NB4 (cell line): ENCODE data around the gene FKRP.
"Not testable (repeated sequence)": the region's sequence is repeated elsewhere in the genome, so short reads cannot be mapped to it uniquely, and the experiment has no call there.

Source experiments
- DNase-seq: peaks from one replicate; pipeline ENCODE4 v3.0.0; 2010; ENCODE audit warnings: low read depth
- H3K4me3 ChIP-seq: one replicate; pipeline ENCODE4 v1.5.1; 2011; ENCODE audit warnings: mild to moderate bottlenecking, low read depth, low read length, moderate library complexity
- CTCF ChIP-seq: IDR thresholded peaks from one replicate; pipeline ENCODE4 v1.5.1; 2012; ENCODE audit warnings: low read depth, low read length
- MAX ChIP-seq: IDR thresholded peaks from 2 replicates; pipeline ENCODE4 v1.6.1; 2011; ENCODE audit warnings: low read depth, low read length
- MYC ChIP-seq: IDR thresholded peaks from 2 replicates; pipeline ENCODE4 v1.6.1; 2011; ENCODE audit warnings: low read depth, low read length
- POLR2A ChIP-seq: IDR thresholded peaks from 2 replicates; pipeline ENCODE4 v1.6.1; 2011; ENCODE audit warnings: mild to moderate bottlenecking; ENCODE audit not compliant: insufficient read length; ENCODE audit errors: extremely low read depth

The FKRP gene

GRCh38 chr19:46704379-46705076, 41.3 kb upstream of the FKRP start:
- peak; percentile 88 for DNase-seq
- no peak overlapping the region for H3K4me3 ChIP-seq
- TF ChIP-seq MAX (peak; percentile 51), MYC (no peak), CTCF (peak; percentile 100)

- peak; percentile 43 for DNase-seq
Measured at GRCh38 chr19:46710687-46711086, 35.2 kb upstream of the FKRP start.

GRCh38 chr19:46712768-46713338, 33.0 kb upstream of the FKRP start:
- H3K4me3 ChIP-seq, DNase-seq: not testable (repeated sequence)

More at GRCh38 chr19:46710687-46711086, 35.2 kb upstream of the FKRP start:
- H3K4me3 ChIP-seq: no peak overlapping the region
- no peak for TF ChIP-seq CTCF
- no peak for TF ChIP-seq POLR2A
- TF ChIP-seq MAX: no peak
- TF ChIP-seq MYC: no peak

GRCh38 chr19:46713781-46714443, 31.9 kb upstream of the FKRP start:
- TF ChIP-seq CTCF (no peak), POLR2A (no peak)
- no peak for DNase-seq
- no peak overlapping the region for H3K4me3 ChIP-seq

GRCh38 chr19:46714444-46715106, 31.3 kb upstream of the FKRP start:
- no peak for TF ChIP-seq POLR2A
- TF ChIP-seq MAX: no peak
- TF ChIP-seq CTCF: no peak
- TF ChIP-seq MYC: no peak
- H3K4me3 ChIP-seq: peak overlapping the region; percentile 91
- no peak for DNase-seq

- peak overlapping the region; percentile 91 for H3K4me3 ChIP-seq
- no peak for DNase-seq
- TF ChIP-seq MYC (no peak), POLR2A (no peak), CTCF (no peak), MAX (no peak)
Measured at GRCh38 chr19:46715620-46715974, 30.3 kb upstream of the FKRP start.
